Transverse colon (tissue), 4 donors: Measurements from ENCODE around the gene ULK4.
"Not testable (repeated sequence)": the region's sequence is repeated elsewhere in the genome, so short reads cannot be mapped to it uniquely, and the experiment has no call there.

Experiments
- EP300 ChIP-seq: sonication (generic); formaldehyde crosslinking; IDR thresholded peaks from one replicate; pipeline ENCODE4 v1.6.1; 2017; ENCODE audit warnings: antibody characterized with exemption, low read depth
- POLR2A ChIP-seq: fragments of 450-650 bp; IDR thresholded peaks from one replicate; pipeline ENCODE4 v1.6.1; 2016; ENCODE audit warnings: antibody characterized with exemption, mild to moderate bottlenecking, moderate library complexity
- POLR2AphosphoS5 ChIP-seq, 3 donors: sonication (generic); formaldehyde crosslinking; IDR thresholded peaks; one replicate each; pipeline ENCODE4 v1.6.1; 2016; ENCODE audit warnings: antibody characterized with exemption in 3 of 3
- TF ChIP-seq, protein P1 (sequence below), 5 experiments: fragments of 200-600 bp in 3 of 5; fragments of 450-650 bp in 2 of 5; sonication (generic) in 3 of 5; IDR thresholded peaks; 1 replicate in 2 of 5; 2 replicates in 3 of 5; pipeline ENCODE4 v1.5.1; 2016 to 2017; ENCODE audit warnings: antibody characterized with exemption in 5 of 5, inconsistent platforms in 3 of 5, mild to moderate bottlenecking in 2 of 5, moderate library complexity in 1 of 5

DNA sequence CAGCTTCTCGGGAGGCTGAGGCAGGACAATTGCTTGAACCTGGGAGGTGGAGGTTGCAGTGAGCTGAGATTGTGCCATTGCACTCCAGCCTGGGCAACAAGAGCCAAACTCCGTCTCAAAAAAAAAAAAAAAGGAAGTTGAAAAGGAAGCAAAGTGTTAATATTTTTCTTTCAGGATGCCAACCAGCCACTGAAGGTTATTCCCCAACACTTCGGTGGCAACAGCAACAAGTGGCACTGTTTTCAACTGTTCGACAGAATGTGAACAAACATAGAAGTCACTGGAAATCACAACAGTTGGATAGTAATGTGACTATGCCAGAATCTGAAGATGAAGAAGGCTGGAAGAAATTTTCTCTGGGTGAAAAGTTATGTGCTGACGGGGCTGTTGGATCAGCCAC is 15.5 kb upstream of the ULK4 start:
- TF ChIP-seq, protein P1, sequence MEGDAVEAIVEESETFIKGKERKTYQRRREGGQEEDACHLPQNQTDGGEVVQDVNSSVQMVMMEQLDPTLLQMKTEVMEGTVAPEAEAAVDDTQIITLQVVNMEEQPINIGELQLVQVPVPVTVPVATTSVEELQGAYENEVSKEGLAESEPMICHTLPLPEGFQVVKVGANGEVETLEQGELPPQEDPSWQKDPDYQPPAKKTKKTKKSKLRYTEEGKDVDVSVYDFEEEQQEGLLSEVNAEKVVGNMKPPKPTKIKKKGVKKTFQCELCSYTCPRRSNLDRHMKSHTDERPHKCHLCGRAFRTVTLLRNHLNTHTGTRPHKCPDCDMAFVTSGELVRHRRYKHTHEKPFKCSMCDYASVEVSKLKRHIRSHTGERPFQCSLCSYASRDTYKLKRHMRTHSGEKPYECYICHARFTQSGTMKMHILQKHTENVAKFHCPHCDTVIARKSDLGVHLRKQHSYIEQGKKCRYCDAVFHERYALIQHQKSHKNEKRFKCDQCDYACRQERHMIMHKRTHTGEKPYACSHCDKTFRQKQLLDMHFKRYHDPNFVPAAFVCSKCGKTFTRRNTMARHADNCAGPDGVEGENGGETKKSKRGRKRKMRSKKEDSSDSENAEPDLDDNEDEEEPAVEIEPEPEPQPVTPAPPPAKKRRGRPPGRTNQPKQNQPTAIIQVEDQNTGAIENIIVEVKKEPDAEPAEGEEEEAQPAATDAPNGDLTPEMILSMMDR (IDR thresholded peaks at IDR 0.05), result not testable (repeated sequence)
- TF ChIP-seq POLR2A; POLR2AphosphoS5 (IDR thresholded peaks at IDR 0.05); EP300: not testable (repeated sequence)
